ENCODE data around the gene IRAK3.

The IRAK3 gene, protein sequence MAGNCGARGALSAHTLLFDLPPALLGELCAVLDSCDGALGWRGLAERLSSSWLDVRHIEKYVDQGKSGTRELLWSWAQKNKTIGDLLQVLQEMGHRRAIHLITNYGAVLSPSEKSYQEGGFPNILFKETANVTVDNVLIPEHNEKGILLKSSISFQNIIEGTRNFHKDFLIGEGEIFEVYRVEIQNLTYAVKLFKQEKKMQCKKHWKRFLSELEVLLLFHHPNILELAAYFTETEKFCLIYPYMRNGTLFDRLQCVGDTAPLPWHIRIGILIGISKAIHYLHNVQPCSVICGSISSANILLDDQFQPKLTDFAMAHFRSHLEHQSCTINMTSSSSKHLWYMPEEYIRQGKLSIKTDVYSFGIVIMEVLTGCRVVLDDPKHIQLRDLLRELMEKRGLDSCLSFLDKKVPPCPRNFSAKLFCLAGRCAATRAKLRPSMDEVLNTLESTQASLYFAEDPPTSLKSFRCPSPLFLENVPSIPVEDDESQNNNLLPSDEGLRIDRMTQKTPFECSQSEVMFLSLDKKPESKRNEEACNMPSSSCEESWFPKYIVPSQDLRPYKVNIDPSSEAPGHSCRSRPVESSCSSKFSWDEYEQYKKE

DNA sequence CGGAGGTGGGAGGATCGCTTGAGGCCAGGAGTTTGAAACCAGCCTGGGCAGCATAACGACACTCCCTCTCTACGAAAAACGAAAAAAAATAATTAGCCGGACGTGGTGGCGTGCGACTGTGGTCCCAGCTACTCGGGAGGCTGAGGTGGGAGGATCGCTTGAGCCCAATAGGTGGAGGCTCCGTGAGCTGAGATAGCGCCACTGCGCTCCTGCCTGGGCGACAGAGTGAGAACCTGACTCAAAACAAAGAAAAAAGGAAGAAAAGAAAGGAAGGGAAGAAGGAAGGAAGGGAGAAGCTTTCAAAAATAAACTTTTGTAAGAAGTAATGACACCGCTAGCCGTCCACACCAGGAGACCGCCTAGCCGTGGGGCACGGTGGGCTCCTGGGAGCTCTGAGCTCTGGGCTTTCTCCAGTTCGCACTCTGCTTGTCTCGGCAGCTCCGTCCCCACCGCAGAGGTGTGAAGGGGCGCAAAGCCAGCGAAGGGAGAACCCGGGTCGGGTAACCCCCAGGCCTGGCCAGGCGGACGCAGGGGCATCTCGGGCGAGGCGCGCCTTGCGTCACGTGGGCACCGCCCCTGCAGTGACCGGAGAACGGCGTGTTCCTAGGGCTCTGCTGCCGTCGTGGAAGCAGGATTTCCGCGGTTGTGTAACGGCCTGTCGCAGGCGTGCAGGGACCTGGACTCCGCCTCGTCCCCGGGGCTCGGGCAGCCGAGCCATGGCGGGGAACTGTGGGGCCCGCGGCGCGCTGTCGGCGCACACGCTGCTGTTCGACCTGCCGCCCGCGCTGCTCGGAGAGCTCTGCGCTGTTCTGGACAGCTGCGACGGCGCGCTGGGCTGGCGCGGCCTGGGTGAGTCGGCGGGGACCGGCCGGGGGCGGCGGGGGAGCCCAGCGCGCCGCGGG is at the start of gene IRAK3:
IRAK3 (plus strand) TSS at position 631 of the 902 bp plus-strand sequence; CDS start at position 717, 86 bp downstream.
- ATAC-seq = peak; percentile 67 to 78

DNA sequence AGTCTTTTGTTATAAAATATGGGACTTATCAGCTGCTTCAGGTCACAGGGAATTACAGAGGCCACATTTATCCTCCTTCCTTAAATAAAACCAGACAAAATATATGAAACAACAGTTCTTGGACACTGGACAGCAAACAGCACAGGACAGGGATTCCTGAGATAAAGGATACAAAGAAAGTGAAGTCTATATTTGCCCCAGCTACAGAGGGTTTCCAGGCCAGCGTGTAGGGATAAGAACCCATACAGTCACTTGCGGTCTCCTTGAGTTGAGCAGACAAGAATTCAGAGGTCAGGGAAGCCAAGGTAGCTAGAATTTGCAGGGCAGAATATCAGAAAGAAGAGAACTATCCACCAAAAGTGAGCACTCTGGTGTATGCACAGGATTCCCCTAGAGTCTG is 49.7 kb upstream of the IRAK3 start:
- ATAC-seq = no peak

DNA sequence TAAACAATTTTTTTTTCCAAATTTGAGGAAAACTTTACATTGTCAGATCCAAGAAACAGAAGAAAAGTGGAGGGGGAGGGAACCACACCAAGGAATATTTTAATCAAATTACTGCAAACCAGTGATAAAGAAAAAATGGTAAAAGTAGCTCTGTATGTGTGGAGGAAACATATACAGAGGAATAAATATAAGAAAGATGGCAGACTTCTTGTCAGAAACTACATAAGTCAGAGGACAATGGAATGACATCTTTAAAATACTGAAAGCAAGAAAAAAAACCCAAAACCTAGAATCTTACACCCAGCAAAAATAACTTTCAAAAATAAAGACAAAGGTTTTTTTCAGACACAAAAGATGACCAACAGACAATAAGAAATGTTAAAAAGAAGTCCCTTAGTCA is 48.3 kb upstream of the IRAK3 start:
- no peak for ATAC-seq

DNA sequence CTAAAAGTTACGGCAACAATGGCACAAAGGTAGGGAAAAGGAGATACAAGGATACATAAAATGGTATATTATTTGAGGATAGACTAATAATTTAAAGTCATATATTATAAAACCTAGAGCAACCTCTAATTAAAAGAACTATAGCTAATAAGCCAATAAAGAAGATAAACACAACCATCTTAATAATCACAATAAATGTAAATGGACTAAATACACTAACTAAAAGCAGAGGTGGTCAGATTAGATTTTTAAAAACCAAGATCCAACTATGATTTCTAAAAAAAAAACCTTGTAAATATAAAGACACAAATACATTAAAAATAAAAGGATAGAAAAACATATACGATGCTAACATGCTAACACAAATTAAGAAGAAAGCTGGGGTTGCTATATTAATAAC is 47.7 kb upstream of the IRAK3 start:
- ATAC-seq = no peak

DNA sequence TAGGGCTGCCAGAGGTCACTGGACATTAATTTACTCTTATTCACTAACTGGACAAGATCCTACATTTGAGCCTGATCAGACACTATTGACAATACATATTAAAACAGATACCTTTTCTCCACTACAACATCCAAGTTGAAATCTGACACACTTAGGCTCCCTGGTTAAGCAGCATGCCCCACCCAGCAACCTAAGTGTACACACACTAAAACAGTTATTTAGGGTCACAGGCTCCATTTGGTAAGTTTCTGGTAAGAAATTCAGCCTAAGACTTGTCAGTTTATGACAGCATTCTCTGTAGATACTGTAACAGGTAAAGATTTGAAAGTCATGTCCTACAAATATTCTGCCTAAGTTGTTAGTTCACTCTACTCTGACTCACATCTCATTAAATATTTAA is 46.2 kb upstream of the IRAK3 start:
- ATAC-seq = no peak

DNA sequence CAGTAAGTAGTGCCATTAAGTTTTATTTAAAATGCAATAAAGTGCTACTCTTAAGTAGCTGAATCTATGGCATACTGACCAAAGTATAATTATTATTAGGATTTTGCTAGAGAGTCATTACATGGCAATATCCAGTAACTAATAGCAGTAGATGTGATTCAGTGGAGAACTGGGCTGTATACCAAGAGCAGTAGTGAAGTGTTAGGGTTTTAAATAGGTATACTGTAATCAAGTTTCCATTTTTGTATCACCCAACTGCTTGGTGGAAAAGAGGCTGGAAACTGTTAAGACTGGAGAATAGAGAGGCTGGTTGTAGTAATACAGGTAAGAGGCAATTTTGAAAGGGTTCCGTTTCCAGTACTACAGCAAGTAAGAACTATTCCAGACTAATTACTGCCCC is 45.1 kb upstream of the IRAK3 start:
- ATAC-seq = no peak

DNA sequence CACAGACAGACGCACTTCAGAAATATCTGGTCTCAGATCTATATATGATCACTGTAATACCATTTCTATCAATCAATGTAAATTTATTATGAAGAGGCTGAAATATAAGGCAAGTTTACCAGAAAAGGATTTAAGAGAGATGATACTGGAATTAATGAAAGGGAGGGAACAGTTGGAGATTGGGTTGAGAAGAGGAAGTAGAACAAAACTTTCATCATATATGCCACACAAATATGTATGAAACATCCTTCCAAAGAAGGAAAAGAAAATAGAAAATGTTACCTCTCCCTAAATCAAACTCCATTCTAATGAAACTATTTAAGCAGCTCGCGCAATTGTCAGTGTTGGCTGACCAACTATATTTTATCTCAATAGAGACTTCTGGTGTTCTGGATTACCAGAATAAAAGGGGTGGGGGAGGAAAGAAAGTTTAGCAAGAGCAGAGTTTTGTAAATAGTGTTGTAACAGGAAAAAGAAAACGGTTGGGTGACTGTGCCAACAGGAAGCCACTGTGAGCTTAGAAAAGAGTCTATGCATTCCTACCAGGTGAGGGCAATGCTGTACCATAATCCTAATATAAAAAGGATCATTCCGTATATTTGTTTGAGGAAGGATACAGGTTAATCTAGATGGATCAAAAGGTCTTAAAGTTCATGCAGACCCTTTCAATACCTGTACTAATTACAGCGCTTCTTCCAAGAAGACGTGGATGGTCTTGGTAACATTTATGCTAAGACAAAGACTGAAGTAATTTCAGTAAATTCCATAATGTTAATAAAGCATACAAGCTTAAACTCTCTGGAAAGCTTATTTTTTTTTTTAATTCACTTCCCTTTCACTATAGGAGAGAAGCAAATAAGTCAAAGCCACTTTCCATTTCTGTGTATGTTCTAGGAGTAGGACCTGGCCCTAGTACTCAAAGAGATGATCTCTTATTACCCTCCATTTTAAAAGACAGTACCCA is 43.9 kb upstream of the IRAK3 start:
- no peak for ATAC-seq

DNA sequence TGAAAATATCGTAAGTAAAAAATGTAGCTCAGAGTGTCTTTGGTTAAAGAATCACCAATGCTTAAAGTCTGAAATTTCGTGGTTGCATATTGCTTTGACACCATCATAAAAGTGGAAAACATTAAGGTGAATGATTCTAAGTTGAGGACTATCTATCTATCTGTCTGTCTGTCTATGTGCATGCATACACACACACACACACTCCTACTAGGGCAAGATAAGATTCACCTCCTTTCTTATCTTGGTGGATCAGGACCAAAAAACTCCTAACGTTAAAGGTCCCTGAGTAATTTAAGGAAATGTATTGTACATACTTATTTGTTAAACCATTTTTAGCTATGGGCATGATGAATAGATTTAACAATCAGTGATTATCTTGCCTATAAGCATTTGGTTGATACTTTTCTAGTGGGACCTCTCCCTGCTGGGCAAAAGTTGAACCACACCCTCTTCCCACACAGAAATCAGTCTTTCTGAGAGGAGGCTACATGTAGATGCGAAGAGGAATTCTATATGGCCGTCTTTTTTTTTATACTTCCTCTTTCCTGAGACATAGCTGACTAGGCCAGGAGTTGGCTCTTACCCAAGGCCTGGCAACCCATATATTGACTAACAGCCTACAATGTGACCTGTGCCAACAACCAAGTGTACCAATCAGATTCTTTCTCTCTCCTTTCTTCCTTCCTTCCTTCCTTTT is 39.2 kb upstream of the IRAK3 start:
- no peak for ATAC-seq

DNA sequence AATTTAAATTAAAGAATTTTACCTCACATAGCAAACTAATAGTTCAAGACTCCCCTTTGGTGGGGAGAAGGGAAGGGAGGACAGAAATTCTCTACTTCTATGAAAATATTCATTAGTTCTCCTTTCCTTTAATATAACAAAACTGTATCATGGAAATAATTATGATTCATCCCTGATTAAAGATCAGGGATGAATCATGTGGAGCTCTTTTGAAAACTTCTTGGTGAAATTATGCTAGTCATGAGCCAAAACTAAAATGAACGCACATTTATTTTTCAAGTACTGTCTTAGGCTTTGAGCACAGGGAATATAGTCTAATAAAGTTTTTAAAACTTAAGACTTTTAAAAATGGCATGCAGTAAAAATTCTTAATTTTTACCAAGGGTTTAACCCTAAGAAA is 36.3 kb upstream of the IRAK3 start:
- ATAC-seq = no peak

DNA sequence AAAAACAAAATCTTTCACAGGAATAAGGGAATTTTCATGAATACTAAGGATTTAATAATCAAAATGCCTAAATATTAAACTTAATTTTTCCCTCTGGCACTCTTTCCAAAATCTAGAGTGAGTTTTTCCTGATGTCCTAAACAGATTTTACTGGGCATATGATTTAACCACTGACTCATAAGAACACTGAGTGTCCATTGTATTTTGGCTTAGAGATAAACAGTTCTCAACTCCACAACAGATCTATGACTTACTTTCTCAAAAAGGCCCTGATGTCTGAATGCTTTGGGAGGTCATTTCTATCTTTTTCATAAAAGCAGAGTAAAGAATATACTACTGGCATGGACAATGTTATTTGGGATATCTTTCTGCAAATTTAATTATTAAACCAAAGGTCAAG is 34.2 kb upstream of the IRAK3 start:
- ATAC-seq = no peak

DNA sequence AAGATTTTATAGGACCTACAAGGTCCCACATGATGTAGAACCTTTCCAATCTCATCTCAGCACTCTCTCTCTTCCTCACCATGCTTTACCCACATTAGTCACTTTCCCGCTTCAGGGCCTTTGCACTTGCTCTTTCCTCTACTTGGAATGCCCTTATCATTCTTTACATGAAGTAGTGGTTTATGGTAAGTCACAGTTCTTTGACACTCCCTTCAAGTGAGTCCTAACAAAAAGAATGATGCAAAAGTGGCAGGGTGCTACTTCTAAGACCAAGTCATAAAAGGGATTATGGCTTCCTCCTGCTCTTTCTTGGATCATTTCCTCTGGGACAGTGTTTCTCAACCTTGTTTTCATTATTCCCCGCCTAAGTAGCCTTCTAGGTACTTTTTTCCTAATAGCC is 32.4 kb upstream of the IRAK3 start:
- no peak for ATAC-seq

DNA sequence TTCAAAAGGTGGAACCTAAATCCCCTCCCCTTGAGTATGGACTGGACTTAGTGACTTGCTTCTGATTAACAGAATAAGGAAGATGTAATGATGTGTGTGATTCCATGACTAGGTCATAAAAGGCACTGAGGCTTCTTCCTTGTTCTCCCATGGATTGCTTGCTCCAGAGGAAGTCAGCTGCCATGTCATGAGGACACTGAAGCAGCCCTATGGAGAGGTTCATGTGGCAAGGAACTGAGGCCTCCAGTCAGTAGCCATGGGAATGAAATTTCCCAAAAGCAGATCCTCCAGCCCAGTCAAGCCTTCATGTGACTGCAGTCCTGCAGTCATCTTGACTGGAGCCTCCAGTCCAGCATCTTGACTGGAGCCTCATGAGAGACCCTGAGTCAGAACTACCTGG is 29.9 kb upstream of the IRAK3 start:
- no peak for ATAC-seq

DNA sequence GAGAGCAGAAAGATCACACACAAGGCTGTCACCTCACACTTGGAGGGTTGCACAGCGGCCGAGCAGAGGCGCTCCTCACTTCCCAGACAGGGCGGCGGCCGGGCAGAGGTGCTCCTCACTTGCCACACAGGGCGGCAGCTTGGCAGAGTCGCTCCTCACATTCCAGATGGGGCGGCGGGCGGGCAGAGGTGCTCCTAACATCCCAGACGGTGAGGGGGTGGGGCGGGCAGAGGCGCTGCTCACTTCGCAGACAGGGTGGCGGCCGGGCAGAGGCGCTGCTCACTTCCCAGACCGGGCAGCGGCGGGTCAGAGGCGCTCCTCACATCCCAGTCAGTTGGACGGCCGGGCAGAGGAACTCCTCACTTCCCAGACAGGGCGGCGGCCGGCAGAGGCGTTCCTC is 28.3 kb upstream of the IRAK3 start:
- no peak for ATAC-seq

DNA sequence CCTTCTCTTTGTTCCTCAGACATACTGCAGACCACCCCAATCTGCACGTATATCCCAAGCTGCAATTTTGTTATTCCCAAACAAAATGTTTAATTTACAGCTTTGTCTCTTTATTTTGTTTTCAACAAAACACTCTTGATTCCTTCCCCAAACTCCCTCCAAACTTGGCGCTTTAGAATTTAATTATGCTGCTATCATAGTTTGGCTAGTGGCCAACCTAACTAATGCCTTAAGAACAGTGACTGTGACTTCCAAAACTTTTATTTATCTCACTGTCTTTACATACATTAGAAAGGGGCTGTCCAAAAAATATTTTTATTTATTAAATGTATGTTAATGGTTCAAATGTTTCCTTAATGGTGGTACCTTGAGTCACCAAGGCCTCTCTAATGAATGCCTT is 26.3 kb upstream of the IRAK3 start:
- ATAC-seq = no peak

DNA sequence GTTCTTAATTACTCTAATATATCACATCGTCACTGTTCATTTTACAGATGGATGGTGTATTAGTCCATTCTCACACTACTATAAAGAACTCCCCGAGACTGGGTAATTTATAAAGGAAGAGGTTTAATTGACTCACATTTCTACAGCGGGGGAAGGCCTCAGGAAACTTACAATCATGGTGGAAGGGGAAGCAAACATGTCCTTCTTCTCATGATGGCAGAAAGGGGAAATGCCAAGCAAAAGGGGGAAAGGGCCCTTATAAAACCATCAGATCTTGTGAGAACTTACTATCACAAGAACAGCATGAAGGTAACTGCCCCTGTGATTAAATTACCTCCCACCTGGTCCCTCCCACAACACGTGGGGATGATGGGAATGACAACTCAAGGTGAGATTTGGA is 25.7 kb upstream of the IRAK3 start:
- no peak for ATAC-seq

DNA sequence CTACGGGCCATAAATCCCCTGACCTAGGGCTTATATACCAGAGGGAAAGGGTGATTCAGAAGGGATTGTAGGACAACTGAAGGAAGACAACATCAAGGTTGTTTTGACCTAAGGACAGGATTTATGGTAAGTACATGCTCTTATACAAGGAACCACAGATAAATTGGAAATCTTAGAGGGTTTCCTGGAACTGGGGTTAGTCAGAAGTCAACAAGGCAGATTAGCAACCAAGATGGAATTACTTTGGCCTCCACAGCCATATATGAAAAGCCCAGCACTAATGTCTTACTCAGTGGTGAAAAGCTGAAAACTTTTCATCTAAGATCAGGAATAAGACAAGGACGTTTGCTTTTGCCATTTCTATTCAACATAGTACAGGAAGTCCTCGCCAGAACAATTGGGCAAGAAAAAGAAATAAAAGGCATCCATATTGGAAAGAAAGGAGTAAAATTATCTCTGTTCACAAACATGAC is 24.6 kb upstream of the IRAK3 start:
- ATAC-seq = no peak

DNA sequence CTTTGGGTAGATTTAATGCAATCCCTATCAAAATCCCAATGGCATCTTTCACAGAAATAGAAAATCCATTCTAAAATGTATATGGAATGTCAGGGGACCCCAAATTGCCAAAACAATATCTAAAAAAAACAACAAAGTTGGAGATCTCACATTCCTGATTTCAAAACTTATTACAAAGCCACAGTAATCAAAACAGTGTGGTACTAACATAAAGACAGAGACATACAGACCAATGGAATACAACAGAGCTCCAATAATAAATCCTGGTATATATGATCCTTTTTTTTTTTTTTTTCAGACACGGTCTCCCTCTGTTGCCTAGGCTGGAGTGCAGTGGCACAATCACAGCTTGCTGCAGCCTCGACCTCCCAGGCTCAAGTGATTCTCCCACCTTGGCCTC is 23.9 kb upstream of the IRAK3 start:
- no peak for ATAC-seq

DNA sequence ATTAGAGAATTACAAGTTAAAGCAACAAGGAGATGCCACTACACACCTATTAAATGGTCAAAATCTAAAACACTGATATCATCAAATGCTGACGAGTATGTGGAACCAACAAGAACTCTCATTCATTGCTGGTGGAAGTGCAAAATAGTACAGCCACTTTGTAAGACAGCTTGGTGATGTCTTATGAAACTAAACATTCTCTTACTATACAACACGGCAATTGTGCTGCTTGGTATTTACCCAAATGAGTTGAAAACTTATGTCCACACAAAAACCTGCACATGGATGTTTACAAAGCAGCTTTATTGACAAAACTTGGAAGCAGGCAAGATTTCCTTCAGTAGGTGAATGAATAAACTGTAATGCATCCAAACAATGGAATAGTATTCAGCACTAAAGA is 22.5 kb upstream of the IRAK3 start:
- ATAC-seq = no peak

DNA sequence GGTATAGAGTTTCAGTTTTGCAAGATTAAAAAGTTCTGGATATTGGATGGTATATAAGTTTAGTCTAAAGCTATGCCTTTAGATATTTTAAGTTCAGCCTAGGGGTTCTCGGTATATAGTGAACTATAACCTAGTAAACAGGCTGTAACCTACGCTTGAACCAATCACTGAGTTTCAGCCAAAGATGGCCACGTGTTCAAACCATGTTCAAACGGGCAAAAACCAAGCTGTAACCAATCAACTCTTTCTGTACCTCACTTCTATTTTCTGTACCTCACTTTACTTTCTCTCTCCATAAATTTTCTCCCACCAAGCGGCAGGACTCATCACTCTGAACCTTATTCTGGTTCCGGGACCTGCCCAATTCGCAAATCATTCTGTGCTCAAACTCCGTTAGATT is 20.6 kb upstream of the IRAK3 start:
- no peak for ATAC-seq

DNA sequence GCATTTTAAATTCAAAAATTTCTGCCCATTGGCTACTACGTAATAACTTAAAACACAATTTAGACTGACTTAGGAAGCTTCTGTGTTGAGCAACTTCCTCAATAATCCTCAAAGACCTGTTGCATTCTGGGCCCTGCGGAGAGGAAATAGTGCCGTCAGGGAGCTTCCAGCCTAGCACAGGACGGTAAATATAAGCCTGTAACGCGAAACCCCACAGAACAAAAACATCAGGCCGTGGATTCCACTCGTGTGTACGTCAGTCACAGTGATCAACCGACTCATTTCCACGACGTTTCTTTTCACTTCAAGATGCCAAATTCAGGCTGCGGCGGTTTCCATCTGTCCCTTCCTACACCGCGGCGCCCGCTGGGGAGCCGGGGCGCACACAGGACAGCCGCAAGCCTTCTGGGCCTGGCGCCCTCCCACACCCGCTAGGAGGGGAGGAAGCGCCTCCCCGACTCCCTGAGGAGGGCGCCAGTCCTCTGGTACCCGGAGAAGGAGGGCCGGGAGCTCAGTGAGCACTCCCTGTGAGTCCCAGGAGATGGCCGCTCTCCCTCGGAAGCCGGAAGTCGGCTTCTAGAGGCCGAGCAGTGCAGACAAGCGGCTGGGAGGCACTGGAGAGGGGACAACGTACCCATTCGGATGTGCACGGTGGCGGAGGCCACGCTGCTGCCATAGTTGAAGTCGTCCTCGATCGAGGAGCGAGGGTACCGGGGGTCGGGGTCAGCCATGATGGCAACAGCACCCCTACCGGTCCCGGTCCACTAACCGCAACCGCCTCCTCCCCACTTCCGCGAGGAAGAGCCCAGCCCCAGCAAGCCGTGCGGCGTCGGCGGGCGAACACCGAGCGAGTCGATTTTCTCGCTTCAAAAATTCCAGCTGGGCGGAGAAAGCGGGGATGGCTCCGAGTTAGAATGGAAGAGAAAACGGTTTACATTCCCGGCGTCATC is 19.5 kb upstream of the IRAK3 start, which contains the start of gene TMBIM4:
TMBIM4 (minus strand) TSS at position 776 of the 950 bp plus-strand sequence; CDS start at position 731, 45 bp downstream.
- peak; percentile 84 to 85 for ATAC-seq

Measured in activated CD4-positive, CD25-positive, alpha-beta regulatory T cell treated with anti-CD3 and anti-CD28 coated beads, Interleukin-2, amount 50 U/mL, for 24 hours (primary cell).